NB4 (cell line): ENCODE measurements around the gene ADGRA1.

ENCODE experiments used
- DNase-seq: peaks from one replicate; pipeline ENCODE4 v3.0.0; 2010; ENCODE audit warnings: low read depth
- H3K4me3 ChIP-seq: one replicate; pipeline ENCODE4 v1.5.1; 2011; ENCODE audit warnings: mild to moderate bottlenecking, low read depth, low read length, moderate library complexity
- MYC ChIP-seq: IDR thresholded peaks from 2 replicates; pipeline ENCODE4 v1.6.1; 2011; ENCODE audit warnings: low read depth, low read length
- POLR2A ChIP-seq: IDR thresholded peaks from 2 replicates; pipeline ENCODE4 v1.6.1; 2011; ENCODE audit warnings: mild to moderate bottlenecking; ENCODE audit not compliant: insufficient read length; ENCODE audit errors: extremely low read depth
- TF ChIP-seq, protein P1 (sequence below): IDR thresholded peaks from one replicate; pipeline ENCODE4 v1.5.1; 2012; ENCODE audit warnings: low read depth, low read length
- TF ChIP-seq, protein P2 (sequence below): IDR thresholded peaks from 2 replicates; pipeline ENCODE4 v1.6.1; 2011; ENCODE audit warnings: low read depth, low read length

Gene ADGRA1

DNA sequence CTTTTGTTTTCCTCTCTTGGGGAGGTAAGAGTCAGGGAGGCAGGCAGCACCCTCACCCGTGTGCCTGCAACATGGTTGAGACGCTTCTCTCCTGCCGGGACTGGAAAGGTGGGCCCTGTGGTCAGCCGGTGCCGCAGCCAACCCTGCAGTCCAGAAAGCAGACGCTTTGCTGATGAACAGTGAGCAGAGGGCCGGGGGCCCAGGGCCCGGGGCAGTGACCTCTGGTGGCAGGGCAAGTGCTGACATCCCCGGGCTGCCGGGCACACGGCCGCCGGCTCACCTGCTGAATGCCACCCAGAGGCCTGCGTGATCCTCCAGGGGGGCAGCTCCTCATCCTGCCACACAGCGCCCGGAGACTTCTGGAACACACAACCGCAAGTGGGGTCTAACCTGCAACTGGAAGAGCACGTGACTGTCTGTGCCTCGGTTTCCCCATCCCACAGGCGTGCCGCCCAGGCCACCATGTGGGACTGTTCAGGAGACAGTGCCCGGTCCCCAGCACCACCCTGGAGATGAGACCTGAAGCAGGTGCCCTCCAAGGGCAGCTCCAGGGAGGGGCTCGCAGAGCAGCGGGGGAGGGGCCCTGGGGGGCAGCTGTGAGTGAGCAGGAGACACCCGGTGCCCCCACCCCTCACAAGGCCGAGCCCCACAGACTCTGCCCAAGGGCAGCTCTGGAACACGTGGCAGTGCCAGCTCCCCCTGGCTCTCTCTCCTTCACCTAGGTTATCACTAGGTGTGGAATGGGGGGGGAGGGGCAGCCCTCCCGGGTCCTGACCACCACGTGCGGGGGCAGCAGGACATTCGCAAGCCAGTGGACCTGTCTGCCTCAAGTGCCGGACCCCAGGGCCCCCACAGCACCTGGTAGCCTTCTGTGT lies 2.2 kb upstream of the ADGRA1 start:
- DNase-seq, result no peak
- TF ChIP-seq MYC (no peak), POLR2A (no peak)
- TF ChIP-seq, protein P1, sequence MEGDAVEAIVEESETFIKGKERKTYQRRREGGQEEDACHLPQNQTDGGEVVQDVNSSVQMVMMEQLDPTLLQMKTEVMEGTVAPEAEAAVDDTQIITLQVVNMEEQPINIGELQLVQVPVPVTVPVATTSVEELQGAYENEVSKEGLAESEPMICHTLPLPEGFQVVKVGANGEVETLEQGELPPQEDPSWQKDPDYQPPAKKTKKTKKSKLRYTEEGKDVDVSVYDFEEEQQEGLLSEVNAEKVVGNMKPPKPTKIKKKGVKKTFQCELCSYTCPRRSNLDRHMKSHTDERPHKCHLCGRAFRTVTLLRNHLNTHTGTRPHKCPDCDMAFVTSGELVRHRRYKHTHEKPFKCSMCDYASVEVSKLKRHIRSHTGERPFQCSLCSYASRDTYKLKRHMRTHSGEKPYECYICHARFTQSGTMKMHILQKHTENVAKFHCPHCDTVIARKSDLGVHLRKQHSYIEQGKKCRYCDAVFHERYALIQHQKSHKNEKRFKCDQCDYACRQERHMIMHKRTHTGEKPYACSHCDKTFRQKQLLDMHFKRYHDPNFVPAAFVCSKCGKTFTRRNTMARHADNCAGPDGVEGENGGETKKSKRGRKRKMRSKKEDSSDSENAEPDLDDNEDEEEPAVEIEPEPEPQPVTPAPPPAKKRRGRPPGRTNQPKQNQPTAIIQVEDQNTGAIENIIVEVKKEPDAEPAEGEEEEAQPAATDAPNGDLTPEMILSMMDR, result no peak
- TF ChIP-seq, protein P2, sequence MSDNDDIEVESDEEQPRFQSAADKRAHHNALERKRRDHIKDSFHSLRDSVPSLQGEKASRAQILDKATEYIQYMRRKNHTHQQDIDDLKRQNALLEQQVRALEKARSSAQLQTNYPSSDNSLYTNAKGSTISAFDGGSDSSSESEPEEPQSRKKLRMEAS, result no peak
- H3K4me3 ChIP-seq, result no peak overlapping the region

DNA sequence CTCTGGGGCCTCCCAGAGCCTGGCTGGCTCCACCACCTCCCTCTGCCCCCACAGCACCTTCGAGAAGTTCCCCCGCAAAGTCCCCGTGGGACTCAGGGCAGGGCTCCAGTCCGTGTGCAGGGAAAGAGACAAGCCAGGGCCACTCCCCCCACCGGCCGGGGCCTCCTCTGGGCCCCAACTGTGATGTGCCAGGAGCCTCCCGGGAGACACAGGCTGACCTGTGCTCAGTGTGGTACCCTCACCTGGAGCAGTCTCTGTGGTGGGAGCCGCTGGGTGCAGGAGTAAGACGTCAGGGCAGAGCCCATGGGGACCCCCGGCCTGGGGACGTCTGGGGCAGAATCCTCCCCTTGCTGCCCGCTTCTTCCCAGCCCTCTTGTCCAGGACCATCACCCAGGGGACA lies 1.5 kb upstream of the ADGRA1 start:
- TF ChIP-seq, protein P2, result no peak
- TF ChIP-seq POLR2A, result no peak
- TF ChIP-seq, protein P1, result no peak
- no peak for TF ChIP-seq MYC
- no peak overlapping the region for H3K4me3 ChIP-seq
- DNase-seq, result no peak

DNA sequence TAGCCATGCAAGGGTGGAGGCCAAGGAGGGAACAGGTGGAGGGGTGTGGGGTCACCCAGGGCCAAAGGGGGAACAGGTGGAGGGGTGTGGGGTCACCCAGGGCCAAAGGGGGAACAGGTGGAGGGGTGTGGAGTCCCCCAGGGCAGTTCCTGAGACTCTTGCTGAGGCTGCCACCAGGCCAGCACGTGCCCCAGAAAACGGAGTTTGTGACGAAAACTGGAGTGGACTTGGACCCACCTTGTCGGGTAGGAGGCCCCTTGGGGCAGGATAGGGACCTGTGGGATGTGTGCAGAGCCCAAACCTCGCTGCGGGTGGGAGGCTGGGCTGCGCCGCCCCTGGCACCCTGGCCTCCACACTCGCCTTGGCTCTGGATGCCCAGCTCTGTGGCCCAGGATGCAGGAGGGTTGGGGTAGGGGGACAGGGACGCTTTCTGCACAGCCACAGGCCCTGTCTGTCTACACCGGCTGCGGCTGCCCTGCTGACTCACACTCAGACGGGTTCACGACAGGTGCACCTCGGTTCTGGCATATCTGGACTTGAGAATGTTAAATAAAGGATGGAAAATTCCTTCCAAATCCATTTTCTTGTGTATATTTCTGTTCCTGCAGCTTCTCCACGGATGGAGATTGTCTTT lies 562 bp upstream of the ADGRA1 start:
- TF ChIP-seq, protein P2, result no peak
- TF ChIP-seq POLR2A, result no peak
- TF ChIP-seq, protein P1, result no peak
- no peak for DNase-seq
- H3K4me3 ChIP-seq, result no peak overlapping the region

DNA sequence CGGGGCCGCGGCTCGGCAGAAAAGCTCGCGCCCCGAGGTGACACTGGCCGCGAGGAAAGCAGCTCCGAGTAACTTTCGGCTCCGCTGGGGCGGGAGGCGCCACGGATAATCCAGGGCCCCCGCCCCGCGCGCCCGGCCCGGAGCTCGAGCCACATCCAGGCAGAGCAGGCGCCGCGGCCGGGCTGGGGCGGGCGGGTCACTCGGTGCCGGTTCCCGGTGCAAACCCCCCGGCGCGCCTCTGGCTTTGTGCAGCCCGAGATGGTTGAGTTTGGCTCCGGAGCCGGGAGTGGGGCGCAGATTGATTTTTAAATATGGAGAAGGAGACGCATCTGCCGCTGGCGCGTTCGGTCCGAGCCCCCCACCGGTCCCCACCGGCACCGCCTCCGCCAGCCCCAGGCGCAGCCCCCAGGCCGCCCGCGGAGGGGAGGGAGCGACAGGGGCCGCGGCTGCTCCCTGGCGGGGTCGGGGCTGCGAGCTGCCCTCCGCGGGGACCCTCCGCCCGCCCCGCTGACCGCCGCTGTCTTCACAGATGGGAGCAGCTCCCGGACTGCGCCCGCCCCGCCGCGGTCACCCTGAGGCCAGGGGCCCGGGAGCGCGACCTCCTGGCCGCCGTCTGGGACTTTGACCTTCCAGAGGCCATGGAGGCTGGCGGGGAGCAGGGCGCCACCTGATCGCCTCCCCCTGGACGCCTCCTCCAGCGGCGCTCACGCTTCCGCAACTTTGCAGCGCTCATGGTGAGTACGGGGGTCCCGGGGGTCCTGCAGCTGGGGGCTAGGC lies 643 bp downstream of the ADGRA1 start:
- TF ChIP-seq POLR2A, result no peak
- TF ChIP-seq MYC, result no peak
- TF ChIP-seq, protein P1, result no peak
- TF ChIP-seq, protein P2, result no peak
- DNase-seq, result no peak
- H3K4me3 ChIP-seq, result no peak overlapping the region

DNA sequence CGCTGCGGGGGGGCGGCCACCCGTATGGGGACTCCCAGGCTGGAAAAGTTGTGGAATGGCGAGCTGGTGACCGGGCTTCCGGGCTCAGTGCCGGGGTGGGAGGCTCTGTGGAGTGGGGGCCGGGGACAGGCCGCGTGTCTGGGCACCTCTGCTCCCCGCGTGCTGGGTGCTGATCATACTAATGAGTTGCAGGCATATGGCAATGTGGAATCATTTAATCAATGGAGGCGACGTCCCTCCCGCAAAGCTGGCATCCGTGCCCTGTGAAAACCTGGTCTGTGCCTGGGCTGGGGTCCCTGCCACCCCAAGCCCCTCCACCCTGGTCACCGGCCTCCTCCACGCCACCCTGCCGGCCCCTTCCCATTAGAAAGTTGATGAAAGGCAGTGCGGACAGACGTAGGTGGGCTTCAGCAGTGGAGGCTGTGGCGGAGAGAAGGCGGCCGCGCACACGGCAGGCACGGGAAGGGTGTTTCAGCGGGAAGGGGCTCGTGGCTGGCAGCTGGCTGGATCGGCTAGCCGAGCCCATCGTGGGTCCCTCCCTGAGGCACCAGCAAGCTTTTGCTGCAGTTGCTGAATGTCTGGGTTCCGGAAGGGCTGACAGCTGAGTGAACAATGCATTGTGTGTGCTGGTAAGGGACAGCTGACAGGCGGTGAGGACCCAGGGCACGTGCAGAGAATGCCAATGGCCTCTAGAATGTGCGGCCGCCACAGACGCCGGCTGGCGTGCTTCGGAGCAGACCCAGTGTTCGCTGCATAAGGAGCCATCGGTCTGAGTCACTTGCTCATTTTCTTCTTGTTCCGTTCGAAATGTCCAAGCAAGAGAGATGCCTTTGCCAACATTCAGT lies 1.5 kb downstream of the ADGRA1 start:
- DNase-seq, result no peak
- no peak overlapping the region for H3K4me3 ChIP-seq
- no peak for TF ChIP-seq POLR2A
- TF ChIP-seq, protein P1, result no peak
- TF ChIP-seq, protein P2, result no peak
- TF ChIP-seq MYC, result no peak
